ENCODE measurements around the gene TESK1.
"Not testable (repeated sequence)": the region's sequence is repeated elsewhere in the genome, so short reads cannot be mapped to it uniquely, and the experiment has no call there.

Gene TESK1

GRCh38 chr9:35616681-35617459 lies 11.8 kb downstream of the TESK1 start:
- peak; percentile 85 for DNase-seq

GRCh38 chr9:35617548-35617947 lies 12.5 kb downstream of the TESK1 start:
- no peak for DNase-seq

GRCh38 chr9:35618325-35618727 lies 13.3 kb downstream of the TESK1 start, which contains the start of gene CD72:
Gene CD72, minus strand, starts transcription at chr9:35618413. Its CDS starts 110 bp downstream, at chr9:35618303.
- DNase-seq, result no peak

GRCh38 chr9:35618854-35619799 lies 14.1 kb downstream of the TESK1 start:
- DNase-seq, result peak; percentile 71

- no peak for DNase-seq
Measured at GRCh38 chr9:35619800-35620158, 14.7 kb downstream of the TESK1 start.

- DNase-seq, result no peak
Measured at GRCh38 chr9:35627575-35627974, 22.5 kb downstream of the TESK1 start.

GRCh38 chr9:35628389-35628991 lies 23.4 kb downstream of the TESK1 start:
- no peak for DNase-seq

GRCh38 chr9:35629597-35629996 lies 24.5 kb downstream of the TESK1 start:
- DNase-seq, result no peak

- no peak for DNase-seq
Measured at GRCh38 chr9:35635730-35636129, 30.7 kb downstream of the TESK1 start.

- DNase-seq, result no peak
Measured at GRCh38 chr9:35636135-35636876, 31.2 kb downstream of the TESK1 start.

- not testable (repeated sequence) for DNase-seq
Measured at GRCh38 chr9:35636877-35637246, 31.8 kb downstream of the TESK1 start.

- not testable (repeated sequence) for DNase-seq
Measured at GRCh38 chr9:35637427-35637955, 32.4 kb downstream of the TESK1 start.

GRCh38 chr9:35638751-35639150 lies 33.7 kb downstream of the TESK1 start:
- peak; percentile 66 for DNase-seq

GRCh38 chr9:35639225-35639624 lies 34.2 kb downstream of the TESK1 start:
- not testable (repeated sequence) for DNase-seq

GRCh38 chr9:35639631-35640030 lies 34.6 kb downstream of the TESK1 start:
- DNase-seq, result no peak

- not testable (repeated sequence) for DNase-seq
Measured at GRCh38 chr9:35640431-35640830, 35.4 kb downstream of the TESK1 start.

GRCh38 chr9:35641478-35641877 lies 36.4 kb downstream of the TESK1 start:
- DNase-seq, result not testable (repeated sequence)

GRCh38 chr9:35643046-35643445 lies 38.0 kb downstream of the TESK1 start:
- no peak for DNase-seq

GRCh38 chr9:35645736-35646135 lies 40.7 kb downstream of the TESK1 start:
- not testable (repeated sequence) for DNase-seq

GRCh38 chr9:35646153-35646532 lies 41.1 kb downstream of the TESK1 start:
- DNase-seq, result no peak

- DNase-seq, result peak; percentile 91
Measured at GRCh38 chr9:35646533-35647265, 41.6 kb downstream of the TESK1 start.
